Stimulated activated CD4-positive, alpha-beta T cell treated with anti-CD3 and anti-CD28 coated beads, TNF-alpha, amount 100 ng/mL, for 1 hour (primary cell): Measurements from ENCODE around the gene GMDS.

Source experiments
- DNase-seq, 3 donors: peaks; one replicate each; pipeline ENCODE4 v3.0.0-alpha.2; 2020; ENCODE audit warnings: low read depth in 3 of 3, low spot score in 1 of 3

Gene GMDS

DNA sequence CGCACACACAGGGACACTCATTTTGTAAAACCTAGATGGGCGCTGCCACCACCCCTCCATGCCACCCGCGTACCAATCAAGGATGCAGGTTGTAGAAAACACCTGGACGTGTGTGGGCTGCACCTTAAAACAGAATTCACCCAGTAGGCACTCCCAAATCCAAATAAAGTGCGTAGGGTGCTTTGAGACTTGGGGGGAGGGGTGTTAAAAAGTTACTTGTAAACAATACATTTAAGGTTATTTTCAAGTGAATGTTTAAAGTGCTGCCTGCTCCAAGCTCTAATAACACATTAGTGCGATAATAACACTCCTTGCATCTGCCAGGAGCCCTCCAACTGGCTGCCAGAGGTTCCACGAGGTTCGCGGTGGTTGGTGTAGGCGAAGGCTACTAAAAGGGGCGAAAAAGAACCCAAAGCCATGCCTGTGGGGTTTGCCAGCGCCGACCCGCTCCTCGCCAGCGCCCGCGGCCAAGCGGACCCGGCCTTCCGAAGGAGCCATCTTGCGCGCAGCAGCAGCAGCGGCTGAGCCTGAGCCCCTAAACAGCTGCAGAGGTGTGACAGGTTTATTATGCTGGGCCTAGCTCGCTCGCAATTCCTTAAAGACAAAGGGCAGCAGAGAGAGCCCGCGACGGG lies 624.2 kb downstream of the GMDS start:
- no peak for DNase-seq

DNA sequence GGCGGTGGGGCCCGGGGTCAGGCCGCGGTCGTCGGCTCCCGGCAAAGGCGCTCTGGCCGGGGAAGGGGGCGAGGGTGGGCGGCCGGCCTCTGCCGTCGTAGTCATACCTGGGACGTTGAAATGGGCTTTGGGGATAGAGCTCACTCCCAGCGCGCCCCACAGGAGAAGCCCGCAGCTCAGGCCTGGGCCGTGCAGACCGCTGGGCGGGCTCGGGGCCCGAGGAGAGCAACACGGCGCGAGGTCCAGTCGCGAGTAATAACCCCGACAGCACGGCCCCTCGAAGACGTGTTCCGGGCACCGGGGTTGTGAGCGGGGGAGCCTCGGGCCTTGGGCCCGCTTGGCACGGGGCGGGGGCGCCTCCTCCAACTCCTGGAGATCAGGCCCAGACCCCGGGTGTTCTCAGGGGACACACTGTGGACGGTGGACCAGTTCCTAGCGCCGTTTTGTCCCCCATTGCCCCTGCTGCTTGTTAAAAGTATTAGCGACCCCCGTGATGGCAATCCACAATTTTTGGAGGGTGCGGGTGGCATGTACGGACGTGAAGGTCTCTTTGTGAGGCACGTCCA lies 624.8 kb downstream of the GMDS start:
- no peak for DNase-seq

DNA sequence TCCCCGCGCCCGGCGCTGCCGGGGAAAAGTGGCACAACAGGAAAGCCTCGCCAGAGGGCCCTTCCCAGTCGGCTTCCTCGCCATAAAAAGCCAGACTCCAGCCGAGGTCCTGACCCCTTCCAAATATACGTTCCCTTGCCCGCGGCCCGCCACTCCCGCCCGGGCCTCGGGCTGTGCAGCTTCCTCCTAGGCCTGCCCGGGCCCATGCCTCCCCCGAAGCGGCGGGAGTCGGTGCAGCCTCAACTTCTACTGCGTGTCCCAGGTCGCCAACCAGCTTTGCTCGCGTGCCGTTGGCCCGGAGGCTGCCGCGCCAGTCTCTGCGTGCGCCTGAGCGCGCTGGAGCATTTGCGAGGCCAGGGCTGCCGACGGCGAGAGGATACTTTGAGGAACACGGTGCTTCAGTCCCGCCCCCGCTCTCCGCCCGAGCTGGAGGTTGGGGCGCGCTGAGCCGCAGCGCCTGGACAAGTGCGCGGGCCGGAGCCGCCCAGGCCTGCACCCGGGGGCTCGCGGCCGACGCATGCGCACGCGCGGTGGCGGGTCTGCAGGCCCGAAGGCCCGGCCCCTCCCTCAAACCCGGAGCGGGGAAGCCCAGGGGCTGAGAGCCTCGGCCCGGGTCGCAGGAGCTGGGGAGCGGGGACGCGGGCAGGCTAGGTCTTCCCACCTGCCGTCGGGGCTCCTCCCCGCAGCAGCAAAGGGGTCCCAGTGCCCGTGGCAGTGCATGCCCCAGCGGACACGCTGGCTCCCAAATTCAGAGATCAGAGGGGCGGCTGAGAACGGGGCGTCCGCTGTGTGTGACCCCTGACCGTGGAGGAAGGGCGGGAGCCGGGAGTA lies 625.5 kb downstream of the GMDS start:
- no peak for DNase-seq

DNA sequence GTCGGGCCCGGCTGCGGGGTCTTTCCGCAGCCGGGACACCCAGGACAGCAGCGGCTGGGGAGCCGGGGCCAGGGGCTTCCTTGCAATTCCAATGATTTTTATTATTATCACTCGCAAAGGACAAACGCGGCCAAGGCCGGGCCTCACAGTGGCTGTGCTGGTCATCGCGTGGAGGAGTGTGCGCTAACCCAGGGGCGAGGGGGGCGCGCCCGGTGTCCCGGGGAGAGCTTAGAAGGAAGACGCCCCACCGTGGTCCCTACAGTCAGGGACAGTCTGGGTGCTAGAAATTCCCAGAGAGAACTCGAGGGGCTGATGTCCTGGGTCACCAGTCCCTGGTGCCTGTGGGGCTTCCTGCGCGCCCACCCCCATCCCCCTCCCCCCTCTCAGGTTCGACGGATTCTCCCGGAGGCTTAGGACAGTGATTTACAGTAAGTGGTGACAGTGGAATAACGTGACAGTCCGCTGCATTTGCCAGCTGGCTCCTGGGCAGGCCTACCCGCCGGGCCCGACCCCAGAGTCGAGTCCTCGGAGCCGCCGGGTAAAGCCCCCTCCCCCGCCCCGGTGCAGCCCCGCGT lies 626.2 kb downstream of the GMDS start:
- no peak for DNase-seq

DNA sequence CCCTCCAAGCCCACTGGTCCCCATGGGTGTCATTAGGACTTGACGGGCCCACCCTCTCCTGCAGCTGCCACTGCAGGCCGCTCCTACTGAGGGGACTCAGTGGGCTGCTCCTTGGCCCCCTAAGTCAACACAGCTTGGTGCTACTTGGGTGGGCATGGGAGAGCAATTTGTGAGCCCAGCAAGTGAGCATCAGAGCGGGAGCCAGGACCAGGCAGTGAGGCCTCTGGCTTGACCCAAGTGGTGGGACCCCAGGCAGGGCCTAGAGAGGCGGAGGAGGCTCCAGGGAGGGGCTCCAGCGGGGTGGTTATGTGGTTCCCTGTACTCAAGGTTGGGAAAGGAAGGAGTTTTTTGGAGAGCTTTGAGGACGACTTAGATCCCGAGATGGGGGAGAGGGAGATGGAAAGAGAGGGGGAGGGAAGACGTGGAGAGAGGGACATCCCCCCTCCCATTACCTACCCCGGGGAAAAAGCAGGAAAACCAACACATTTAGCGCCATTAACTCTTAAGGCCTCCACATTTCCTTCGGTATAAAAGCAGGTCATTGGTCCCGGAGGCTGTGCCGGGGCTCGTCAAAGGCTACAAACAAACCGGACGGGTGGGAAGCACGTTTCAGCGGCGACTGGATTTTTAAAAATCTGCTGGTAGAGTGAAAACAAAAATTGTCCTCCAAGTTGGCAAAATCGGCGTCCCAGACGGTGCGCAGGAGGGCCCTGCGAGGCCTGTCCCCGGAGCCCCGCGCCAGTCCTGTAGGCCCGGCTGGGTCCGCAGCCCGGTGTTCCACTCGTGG lies 626.9 kb downstream of the GMDS start:
- DNase-seq: no peak

DNA sequence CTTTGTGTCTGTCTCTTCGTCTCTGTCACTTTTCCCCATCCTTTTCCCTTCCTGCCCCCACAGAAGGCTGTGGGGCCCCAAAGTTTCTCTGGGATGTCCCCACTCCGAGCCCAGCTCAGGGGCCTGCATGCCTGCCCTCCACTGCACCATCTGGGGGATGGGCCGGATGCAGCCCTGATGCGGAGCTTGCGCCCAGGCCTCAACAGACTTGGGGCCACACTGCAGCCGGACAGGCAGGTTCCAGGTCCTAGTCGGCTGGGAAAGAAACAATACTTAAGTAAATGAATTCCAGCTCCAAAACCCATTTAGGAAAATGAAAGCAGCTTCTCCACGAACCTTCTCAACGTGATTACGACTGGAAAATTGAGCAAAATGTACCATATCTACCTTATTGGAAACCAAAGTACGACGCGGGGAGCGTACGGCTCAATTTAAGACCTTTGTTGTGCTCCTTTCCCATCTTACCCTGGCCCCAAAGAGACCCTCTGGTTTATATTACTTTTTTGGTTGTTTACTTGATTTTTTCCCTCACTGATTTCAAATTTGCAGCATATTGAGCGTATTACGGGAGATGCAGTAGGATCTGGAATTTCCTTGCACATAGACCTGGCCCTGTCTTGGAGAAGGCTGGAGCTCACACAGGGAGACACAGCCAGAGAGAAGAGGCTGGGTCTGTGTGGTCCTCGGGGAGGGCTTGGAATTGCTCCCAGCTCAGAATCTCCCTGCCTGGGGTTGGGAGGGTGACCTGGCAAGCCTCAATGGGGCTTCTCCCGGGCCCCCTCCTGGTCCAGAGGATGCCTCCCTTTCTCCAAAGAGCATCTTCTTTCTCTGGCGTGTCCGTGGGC lies 627.7 kb downstream of the GMDS start:
- no peak for DNase-seq

DNA sequence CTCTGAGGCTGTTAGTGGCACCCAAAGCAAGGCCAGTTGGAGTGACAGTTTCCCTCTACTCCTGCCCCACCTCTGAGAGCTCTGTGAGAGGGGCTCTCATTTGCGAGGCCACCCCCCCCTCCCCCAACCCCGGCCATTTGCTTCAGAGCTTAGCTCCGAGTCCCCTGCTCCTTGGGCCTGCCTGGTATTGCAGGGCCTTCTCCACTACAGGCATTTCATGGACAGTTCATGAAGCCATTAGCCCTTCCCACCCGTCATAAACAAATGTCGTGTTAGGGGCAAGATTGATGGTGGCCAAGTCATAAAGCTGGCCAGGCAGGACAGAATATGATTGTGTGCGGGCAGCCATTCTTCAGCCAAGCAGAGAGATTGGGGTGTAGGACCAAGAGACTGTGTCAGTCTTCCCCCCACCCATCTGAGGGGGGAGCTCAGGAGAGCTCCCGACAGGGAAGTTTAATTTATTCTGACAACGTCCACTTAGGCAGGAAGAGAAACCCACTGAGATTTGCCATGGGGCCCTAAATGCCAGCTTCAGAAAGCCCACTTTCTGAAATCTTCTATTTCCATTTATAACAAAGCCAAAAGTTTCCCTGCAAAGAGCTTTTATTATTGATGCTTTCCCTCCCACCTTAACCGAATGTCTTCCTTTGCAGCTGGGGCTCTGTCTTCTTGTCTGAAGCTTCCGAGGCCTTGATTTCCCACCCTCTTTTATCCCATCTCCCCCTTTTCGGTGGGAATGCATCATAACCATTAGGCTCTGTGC lies 628.5 kb downstream of the GMDS start:
- DNase-seq: no peak

DNA sequence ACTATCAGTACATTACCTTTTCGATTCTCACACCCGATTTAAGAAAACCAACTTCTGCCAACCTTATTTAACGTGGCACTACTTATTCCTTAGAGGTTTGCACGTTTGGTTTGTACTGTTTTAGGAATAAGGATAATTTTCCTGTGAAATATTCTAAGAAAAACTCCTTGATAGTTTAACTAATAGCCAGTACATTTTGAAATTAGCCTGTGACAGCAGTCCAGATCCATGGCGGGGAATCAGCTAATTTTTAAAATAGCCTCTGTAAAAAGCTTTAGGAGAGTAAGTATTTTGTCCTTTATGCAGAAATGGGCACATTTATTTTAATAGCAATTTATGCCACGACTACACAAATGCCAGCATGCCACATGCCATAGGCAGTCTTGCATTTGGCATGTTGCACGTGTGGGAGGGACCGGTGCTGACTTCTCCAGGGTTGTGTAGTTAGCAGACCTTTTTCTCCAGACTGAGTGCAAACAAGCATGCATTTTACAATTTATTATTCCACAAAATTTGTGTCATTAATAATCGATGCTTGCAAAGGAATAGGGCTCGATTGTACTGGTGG lies 629.5 kb downstream of the GMDS start:
- no peak for DNase-seq

DNA sequence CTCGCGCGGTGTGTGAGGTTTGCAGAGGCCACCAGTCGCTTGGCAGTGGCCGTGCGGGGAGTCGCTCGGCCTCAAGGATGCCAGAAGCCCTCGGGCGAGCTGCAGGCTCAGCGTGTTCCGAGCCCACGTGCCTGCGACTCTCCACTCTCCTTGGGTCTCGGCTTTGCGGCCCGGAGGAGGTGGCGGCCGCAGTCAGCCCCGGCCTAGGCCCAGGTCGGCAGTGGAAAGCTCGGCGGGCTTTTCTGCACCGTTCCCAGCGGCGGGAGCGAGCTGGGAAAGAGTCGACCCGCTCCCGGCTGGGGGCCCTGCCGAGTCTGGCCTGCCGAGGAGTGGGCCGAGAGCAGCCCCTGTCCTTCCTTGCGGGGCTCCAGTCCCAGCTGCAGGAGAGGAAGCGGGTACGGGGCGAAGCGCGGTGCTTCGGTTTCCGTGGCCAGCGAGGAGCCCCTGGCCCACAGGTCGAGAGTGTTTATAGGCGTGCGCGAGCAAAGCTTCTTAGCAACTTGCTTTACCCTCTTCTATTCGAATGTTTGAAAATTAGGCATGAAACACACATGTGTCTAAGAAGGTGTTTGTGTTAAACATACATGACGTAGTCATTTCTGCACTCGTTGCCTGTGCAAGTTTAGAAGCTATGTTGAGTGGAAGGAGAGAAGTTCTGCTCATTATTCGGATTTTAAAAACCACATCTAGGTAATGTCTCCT lies 630.1 kb downstream of the GMDS start:
- no peak for DNase-seq

DNA sequence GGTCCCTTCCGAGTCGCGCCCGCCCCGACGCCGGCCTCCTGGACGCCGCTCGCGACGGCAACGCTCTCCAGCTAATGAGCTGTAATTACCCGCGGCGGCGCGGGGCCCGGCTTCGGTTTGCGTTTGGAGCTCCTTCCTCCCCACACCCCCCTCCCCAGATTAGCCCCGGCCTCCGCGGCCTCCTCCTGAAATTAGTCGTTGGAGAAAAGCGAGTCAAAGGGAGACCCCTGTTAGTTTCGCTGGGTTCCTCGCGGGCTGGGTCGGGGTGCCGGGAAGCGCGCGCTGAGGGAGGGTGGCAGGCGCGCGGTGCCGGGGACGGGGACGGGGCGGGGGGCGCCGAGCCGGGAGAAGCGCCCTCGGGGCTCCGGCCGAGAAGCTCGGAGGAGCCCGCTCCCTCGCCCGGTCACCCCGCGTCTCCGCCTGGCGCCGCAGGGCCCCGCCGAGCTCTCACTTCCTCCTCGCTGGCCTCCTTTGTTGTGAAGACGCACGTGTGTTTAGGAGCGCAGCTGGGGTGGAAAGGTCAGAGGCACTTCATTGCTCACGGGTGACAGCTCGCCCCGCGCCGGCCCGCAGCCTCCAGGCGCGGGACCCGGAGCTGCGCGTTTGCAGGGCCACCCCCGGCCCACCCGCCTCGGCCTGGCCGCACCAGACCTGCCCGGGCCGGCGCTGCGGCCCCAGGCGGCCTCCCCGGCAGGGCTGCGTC lies 630.8 kb downstream of the GMDS start:
- DNase-seq: no peak

DNA sequence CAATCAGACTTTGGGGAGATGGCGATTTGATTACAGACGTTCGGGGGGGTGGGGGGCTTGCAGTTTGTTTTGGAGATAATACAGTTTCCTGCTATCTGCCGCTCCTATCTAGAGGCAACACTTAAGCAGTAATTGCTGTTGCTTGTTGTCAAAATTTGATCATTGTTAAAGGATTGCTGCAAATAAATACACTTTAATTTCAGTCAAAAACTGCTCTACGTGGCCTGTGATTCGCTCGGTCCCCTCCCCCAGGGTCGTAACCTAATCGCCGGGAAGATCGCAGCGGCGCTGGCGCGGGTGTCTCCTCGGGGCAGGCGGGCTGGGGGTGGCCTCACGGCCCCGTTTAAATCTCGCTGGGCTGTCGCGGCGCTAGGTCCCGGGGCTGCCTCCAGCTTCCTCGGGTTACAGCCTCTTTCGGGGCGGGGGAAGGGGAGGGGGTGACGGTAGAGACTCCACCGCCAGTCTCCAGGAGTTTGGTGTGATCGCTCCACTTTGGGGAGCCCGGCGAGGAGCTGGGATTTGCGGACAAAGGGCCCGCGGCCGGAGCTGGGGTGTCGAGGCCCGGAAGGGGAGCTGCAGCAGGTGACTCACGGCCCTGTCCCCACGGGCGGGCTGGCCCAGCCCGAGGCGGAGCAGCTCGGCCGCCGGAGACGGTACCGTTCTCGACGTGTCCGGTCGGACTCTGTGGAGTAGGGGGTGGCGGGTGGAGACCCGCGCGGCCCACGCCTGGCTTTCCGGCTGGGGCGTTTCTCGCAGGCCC lies 631.5 kb downstream of the GMDS start:
- no peak for DNase-seq

DNA sequence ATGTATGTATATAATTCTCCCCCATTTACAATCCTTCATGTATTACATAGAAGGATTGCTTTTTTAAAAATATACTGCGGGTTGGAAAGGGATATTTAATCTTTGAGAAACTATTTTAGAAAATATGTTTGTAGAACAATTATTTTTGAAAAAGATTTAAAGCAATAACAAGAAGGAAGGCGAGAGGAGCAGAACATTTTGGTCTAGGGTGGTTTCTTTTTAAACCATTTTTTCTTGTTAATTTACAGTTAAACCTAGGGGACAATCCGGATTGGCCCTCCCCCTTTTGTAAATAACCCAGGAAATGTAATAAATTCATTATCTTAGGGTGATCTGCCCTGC lies 632.1 kb downstream of the GMDS start:
- no peak for DNase-seq

DNA sequence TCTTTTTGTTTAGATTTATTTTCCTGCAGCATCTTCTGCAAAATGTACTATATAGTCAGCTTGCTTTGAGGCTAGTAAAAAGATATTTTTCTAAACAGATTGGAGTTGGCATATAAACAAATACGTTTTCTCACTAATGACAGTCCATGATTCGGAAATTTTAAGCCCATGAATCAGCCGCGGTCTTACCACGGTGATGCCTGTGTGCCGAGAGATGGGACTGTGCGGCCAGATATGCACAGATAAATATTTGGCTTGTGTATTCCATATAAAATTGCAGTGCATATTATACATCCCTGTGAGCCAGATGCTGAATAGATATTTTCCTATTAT lies 632.5 kb downstream of the GMDS start:
- DNase-seq: no peak

DNA sequence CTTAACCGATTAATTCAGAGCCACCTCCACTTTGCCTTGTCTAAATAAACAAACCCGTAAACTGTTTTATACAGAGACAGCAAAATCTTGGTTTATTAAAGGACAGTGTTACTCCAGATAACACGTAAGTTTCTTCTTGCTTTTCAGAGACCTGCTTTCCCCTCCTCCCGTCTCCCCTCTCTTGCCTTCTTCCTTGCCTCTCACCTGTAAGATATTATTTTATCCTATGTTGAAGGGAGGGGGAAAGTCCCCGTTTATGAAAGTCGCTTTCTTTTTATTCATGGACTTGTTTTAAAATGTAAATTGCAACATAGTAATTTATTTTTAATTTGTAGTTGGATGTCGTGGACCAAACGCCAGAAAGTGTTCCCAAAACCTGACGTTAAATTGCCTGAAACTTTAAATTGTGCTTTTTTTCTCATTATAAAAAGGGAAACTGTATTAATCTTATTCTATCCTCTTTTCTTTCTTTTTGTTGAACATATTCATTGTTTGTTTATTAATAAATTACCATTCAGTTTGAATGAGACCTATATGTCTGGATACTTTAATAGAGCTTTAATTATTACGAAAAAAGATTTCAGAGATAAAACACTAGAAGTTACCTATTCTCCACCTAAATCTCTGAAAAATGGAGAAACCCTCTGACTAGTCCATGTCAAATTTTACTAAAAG lies 633.0 kb downstream of the GMDS start:
- DNase-seq: no peak

DNA sequence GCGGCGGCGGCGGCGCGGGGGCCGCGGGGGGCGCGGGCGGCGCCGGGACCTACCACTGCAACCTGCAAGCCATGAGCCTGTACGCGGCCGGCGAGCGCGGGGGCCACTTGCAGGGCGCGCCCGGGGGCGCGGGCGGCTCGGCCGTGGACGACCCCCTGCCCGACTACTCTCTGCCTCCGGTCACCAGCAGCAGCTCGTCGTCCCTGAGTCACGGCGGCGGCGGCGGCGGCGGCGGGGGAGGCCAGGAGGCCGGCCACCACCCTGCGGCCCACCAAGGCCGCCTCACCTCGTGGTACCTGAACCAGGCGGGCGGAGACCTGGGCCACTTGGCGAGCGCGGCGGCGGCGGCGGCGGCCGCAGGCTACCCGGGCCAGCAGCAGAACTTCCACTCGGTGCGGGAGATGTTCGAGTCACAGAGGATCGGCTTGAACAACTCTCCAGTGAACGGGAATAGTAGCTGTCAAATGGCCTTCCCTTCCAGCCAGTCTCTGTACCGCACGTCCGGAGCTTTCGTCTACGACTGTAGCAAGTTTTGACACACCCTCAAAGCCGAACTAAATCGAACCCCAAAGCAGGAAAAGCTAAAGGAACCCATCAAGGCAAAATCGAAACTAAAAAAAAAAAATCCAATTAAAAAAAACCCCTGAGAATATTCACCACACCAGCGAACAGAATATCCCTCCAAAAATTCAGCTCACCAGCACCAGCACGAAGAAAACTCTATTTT lies 633.7 kb downstream of the GMDS start:
- DNase-seq: no peak

DNA sequence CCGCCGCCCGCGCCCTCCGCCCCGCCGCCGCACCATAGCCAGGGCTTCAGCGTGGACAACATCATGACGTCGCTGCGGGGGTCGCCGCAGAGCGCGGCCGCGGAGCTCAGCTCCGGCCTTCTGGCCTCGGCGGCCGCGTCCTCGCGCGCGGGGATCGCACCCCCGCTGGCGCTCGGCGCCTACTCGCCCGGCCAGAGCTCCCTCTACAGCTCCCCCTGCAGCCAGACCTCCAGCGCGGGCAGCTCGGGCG lies 634.2 kb downstream of the GMDS start:
- no peak for DNase-seq
